Measurements from ENCODE around the gene EVC. TPM values are rescaled to one million over a fixed set of nuclear protein-coding genes. Genes with fewer than 3 reads are reported as not detected.

The EVC gene
- total RNA-seq, 2 donors from 2014 or later: 18.4 to 30.0 TPM

DNA sequence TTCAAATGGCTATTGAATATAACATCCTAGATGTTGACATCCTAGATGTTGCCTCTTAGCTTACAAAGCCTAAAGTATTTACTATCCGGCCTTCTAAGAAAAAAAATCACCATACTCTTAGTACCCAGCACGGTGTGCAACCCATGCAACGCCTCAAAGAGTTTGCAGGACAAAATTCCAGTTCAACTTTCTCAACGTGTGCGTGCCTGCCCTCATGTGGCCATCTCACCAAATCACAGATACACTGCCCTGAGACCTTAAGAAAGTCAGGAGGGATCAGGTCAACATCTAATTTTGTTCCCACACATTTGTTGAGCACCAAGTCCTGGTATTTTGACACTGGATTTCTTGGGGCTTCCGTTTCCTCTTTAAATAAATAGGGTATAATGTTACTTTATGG lies 113.6 kb downstream of the EVC start:
- Histone ChIP-seq H3K4me3 (no peak overlapping the region), H3K4me1 (no peaks in the 10 kb centered on the region), H3K36me3 (replicated peaks in 1 of 2; ENCODE audit: insufficient read depth in 1 of 2, low read depth in 2 of 2) (peaks cover 0 to under 1% of the 10 kb centered on the region in 2 donors), H3K9me3 (no peaks in the 10 kb centered on the region), H3K27me3 (no peaks in the 10 kb centered on the region), H3K27ac (no peak overlapping the region)
- ATAC-seq: no peak
- WGBS, 2 donors: 72 to 82% methylated on average over 6 of the region's 6 CpGs
- TF ChIP-seq CTCF (IDR thresholded peaks at IDR 0.05) (peak in 5 of 7 experiments; percentile 12 to 28 (median 23)), POLR2A (IDR thresholded peaks at IDR 0.05) (no peak)
- intact Hi-C loops (cut with DNase I): no loop called here
- DNase-seq: no peak

GRCh38 chr4:5825321-5826041 lies 114.5 kb downstream of the EVC start:
- intact Hi-C loops (cut with DNase I): no loop called here
- DNase-seq (no peak), ATAC-seq (no peak)
- no peak for TF ChIP-seq CTCF (IDR thresholded peaks at IDR 0.05)
- TF ChIP-seq POLR2A (IDR thresholded peaks at IDR 0.05): no peak
- H3K27me3 ChIP-seq: no peaks in the 10 kb centered on the region
- 83 to 88% methylated on average over 19 of the region's 19 CpGs for WGBS, 2 donors
- H3K4me3 ChIP-seq: no peak overlapping the region
- no peaks in the 10 kb centered on the region for H3K4me1 ChIP-seq
- no peaks in the 10 kb centered on the region for H3K9me3 ChIP-seq
- H3K36me3 ChIP-seq (replicated peaks in 1 of 2; ENCODE audit: insufficient read depth in 1 of 2, low read depth in 2 of 2): peaks cover 0 to 1% of the 10 kb centered on the region in 2 donors
- H3K27ac ChIP-seq: no peak overlapping the region

GRCh38 chr4:5826437-5827107 lies 115.6 kb downstream of the EVC start:
- intact Hi-C loops (cut with DNase I): no loop called here
- no peak overlapping the region for H3K4me3 ChIP-seq
- ATAC-seq: no peak
- H3K4me1 ChIP-seq: no peaks in the 10 kb centered on the region
- DNase-seq: no peak
- no peaks in the 10 kb centered on the region for H3K9me3 ChIP-seq
- no peak overlapping the region for H3K27ac ChIP-seq
- TF ChIP-seq CTCF (IDR thresholded peaks at IDR 0.05): no peak
- no peak for TF ChIP-seq POLR2A (IDR thresholded peaks at IDR 0.05)
- H3K36me3 ChIP-seq (replicated peaks in 1 of 2; ENCODE audit: insufficient read depth in 1 of 2, low read depth in 2 of 2): peaks cover 0 to 1% of the 10 kb centered on the region in 2 donors
- H3K27me3 ChIP-seq: no peaks in the 10 kb centered on the region
- WGBS, 2 donors: 70 to 72% methylated on average over 5 of the region's 5 CpGs

DNA sequence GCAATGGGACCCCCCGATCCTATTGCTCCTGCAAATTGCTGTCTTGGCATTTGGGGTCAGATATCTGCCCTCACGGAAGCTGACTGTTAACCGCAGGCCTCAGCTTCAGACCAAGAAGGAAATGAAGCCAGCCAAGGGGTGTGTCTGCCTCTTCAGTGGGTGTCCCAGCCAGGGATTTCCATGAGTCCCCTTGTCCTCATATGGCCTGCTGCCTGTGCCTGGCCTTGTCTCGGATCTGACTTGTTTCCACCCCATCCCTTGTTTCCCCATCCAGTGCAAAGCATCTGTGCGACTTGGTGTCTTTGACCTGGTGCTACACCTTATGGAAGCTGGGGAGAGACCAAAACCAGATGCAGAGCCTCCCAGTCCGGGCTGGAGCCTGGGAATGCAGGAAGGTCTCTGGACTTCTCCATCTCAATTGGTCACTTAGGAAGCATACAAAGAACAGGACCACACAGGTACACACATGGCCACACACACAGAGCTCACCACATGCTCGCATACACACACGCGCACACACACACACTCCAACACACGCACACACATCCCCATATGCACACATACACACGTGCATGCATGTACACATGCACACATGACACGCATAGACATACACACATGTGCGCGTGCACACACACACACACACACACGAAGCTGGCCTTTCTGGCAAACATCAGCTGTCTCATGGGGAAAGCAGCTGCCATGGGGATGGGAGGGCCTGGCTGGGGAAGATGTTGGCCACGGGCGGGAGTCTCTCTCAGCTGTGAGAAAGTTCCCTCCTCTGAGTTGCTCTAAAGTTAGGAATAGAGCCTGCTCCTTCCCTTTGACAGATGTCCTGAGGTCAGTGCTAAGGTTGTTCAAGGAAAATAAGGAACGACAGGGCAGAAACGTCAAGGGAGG lies 116.4 kb downstream of the EVC start:
- no peaks in the 10 kb centered on the region for H3K27me3 ChIP-seq
- TF ChIP-seq POLR2A (IDR thresholded peaks at IDR 0.05) (no peak), CTCF (IDR thresholded peaks at IDR 0.05) (no peak)
- ATAC-seq (no peak), DNase-seq (peak in 1 of 4 donors; percentile 16)
- no peak overlapping the region for H3K27ac ChIP-seq
- WGBS, 2 donors: 72 to 80% methylated on average over 16 to 19 of the region's 19 CpGs
- intact Hi-C loops (cut with DNase I): no loop called here
- no peaks in the 10 kb centered on the region for H3K4me1 ChIP-seq
- H3K4me3 ChIP-seq: no peak overlapping the region
- no peaks in the 10 kb centered on the region for H3K9me3 ChIP-seq
- peaks cover 0 to 1% of the 10 kb centered on the region in 2 donors for H3K36me3 ChIP-seq (replicated peaks in 1 of 2; ENCODE audit: insufficient read depth in 1 of 2, low read depth in 2 of 2)
